Coronary artery (tissue), 2 donors: ENCODE results near the gene CYFIP2.

Experiments used
- DNase-seq: peaks from one replicate; pipeline ENCODE4 v3.0.0-alpha.2; 2017; ENCODE audit warnings: low spot score
- H3K27ac ChIP-seq, 2 donors: fragments of 200-600 bp; sonication (generic); one replicate each; pipeline ENCODE4 v1.5.1; 2016 to 2019
- H3K4me3 ChIP-seq: fragments of 200-600 bp; sonication (generic); 2 replicates; pipeline ENCODE4 v1.5.1; 2016; ENCODE audit warnings: mild to moderate bottlenecking, moderate library complexity
- TF ChIP-seq, protein P1 (sequence below): fragments of 200-600 bp; sonication (generic); IDR thresholded peaks from one replicate; pipeline ENCODE4 v1.5.1; 2019; ENCODE audit warnings: antibody characterized with exemption

Gene CYFIP2

DNA sequence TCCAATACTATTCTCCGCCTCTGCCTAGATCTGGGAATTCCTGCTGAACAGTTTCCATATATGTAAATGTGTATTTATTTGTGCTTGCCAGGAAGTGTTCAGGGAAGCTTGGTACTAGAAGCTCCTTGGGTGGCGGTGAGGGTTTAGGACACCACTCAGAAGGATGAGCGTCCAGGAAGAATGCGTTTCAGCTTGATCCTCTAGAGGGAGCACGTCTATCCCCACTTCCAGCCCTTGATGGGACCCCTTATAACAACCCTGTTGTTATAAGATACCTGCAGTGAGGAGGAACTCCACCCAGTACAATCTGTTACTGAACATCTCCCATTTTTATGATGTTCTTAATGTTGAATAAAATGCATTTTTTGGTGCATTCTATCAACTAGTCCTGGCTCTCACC, 88.9 kb downstream of the CYFIP2 start:
- DNase-seq, result peak; percentile 19
- Histone ChIP-seq H3K4me3 (no peak overlapping the region), H3K27ac (no peak overlapping the region)
- TF ChIP-seq, protein P1, sequence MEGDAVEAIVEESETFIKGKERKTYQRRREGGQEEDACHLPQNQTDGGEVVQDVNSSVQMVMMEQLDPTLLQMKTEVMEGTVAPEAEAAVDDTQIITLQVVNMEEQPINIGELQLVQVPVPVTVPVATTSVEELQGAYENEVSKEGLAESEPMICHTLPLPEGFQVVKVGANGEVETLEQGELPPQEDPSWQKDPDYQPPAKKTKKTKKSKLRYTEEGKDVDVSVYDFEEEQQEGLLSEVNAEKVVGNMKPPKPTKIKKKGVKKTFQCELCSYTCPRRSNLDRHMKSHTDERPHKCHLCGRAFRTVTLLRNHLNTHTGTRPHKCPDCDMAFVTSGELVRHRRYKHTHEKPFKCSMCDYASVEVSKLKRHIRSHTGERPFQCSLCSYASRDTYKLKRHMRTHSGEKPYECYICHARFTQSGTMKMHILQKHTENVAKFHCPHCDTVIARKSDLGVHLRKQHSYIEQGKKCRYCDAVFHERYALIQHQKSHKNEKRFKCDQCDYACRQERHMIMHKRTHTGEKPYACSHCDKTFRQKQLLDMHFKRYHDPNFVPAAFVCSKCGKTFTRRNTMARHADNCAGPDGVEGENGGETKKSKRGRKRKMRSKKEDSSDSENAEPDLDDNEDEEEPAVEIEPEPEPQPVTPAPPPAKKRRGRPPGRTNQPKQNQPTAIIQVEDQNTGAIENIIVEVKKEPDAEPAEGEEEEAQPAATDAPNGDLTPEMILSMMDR, result no peak

- Histone ChIP-seq H3K4me3 (no peak overlapping the region), H3K27ac (no peak overlapping the region)
- TF ChIP-seq, protein P1, result no peak
- DNase-seq, result peak; percentile 14
These were observed 90.7 kb downstream of the CYFIP2 start for GRCh38 chr5:157356576-157356975.

DNA sequence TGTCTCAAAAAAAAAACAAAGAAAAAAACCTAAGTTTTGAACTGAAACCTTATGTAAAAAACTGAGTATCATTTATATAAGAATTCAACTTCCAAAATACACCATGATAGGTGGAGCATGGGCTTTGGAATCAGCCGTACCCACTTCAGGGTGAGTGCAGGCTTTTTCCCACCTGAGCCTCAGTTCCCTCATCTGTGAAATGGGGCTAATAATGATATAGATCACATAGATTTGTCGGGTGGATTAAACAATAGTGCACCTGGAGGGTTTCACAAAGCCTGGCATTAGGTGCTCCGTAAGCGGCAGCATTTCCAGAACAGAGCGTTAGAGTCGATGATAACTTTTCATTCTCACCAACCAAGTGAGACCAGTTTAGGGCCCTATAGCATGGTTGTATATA, 91.9 kb downstream of the CYFIP2 start:
- no peak overlapping the region for H3K27ac ChIP-seq

GRCh38 chr5:157358871-157359270, 92.9 kb downstream of the CYFIP2 start:
- DNase-seq, result peak; percentile 1
- H3K4me3 ChIP-seq, result no peak overlapping the region
- TF ChIP-seq, protein P1, result no peak
- H3K27ac ChIP-seq, result no peak overlapping the region

More for the DNA sequence above, 91.9 kb downstream of the CYFIP2 start:
- TF ChIP-seq, protein P1, result no peak
- no peak overlapping the region for H3K4me3 ChIP-seq
- DNase-seq, result no peak

DNA sequence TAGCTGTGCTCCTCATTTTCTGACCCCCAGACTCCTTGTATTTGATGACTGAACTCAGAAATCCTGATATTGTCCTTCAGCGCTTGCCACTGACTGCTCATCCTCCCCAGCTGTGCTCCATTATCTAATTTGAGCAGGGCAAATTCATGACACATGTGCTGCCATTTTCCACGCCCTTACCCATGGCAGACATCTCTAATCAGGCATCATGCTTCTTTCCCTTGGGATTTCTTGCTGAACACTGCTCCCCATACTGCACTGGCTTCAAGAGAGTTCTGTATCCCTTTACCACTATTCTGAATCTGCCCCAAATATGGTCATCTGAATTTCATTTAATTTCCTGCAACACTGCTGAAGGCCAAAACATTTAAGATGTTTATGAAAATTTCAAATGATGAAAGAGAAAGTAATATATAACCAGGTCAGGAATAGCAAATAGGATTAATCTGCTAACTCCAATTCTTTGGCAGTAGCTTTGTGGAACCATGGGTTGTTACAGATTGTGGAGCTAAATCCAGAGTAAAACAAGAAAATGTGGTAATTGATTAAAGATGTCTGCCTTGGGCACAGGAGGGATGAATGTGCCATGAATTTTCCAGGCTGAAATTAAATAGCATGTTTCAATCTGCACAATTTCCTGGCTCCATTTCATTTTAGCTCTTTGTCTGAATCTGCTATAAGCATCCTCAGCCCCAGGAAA, 93.6 kb downstream of the CYFIP2 start:
- TF ChIP-seq, protein P1, result no peak
- H3K27ac ChIP-seq, result no peak overlapping the region
- peak; percentile 4 for DNase-seq
- no peak overlapping the region for H3K4me3 ChIP-seq

DNA sequence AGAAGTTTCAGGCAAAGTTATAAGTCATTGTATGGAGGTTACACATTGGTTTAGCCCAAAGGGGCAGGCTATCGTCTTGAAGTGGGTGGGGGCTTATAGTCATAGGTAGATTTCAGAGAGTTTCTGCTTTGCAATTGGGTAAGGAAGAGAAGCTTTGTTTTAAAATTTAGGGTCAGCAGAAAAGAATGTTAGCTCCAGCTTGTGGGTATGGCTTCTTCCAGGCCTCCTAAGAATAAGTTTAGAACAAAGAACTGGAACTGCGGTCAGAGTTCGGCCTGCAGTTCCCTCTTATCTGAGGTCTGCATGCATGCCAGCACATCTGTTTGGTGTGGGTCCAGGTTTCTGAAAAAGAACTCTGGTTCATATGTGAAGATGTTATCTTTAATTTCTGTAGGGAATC, 96.1 kb downstream of the CYFIP2 start:
- no peak for DNase-seq
- Histone ChIP-seq H3K4me3 (no peak overlapping the region), H3K27ac (no peak overlapping the region)
- TF ChIP-seq, protein P1, result no peak

DNA sequence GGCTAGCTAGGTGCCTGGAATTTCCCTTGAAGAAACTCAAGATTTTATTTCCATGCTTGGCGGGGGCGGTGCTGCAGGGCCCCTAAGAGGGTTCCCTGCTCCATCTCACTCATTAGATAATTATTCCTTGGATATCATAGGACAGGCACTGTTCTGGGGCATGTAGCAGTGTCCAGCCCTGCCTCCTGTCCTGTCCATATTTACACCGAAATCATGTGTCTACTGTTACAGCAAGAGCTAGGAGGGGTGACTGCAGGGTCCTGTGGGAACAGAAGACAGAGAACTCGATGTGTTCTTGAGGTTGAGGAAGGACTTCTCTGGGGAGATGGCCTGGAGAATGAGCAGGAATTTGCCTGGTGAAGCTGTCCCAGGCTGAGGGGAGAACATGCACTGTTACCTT, 96.6 kb downstream of the CYFIP2 start:
- DNase-seq, result no peak
- Histone ChIP-seq H3K27ac (no peak overlapping the region), H3K4me3 (no peak overlapping the region)
- TF ChIP-seq, protein P1, result no peak
